GDM1 (cell line): ENCODE measurements around the gene NEU3.
"Not testable (repeated sequence)": the region's sequence is repeated elsewhere in the genome, so short reads cannot be mapped to it uniquely, and the experiment has no call there.

Experiments
- DNase-seq: peaks from one replicate; lab custom pipeline; 2025; lab: John Stamatoyannopoulos, UW

Gene NEU3, protein sequence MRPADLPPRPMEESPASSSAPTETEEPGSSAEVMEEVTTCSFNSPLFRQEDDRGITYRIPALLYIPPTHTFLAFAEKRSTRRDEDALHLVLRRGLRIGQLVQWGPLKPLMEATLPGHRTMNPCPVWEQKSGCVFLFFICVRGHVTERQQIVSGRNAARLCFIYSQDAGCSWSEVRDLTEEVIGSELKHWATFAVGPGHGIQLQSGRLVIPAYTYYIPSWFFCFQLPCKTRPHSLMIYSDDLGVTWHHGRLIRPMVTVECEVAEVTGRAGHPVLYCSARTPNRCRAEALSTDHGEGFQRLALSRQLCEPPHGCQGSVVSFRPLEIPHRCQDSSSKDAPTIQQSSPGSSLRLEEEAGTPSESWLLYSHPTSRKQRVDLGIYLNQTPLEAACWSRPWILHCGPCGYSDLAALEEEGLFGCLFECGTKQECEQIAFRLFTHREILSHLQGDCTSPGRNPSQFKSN

GRCh38 chr11:74988541-74989259, at the start of gene NEU3:
TSS of gene NEU3 (plus strand) at chr11:74988933. CDS start at chr11:74989061, 128 bp downstream.
- DNase-seq: peak; percentile 78

- no peak for DNase-seq
Measured at GRCh38 chr11:74941492-74941891, 47.2 kb upstream of the NEU3 start.

GRCh38 chr11:74942073-74942759, 46.5 kb upstream of the NEU3 start:
- DNase-seq: no peak

GRCh38 chr11:74948546-74948897, 40.2 kb upstream of the NEU3 start:
- no peak for DNase-seq

GRCh38 chr11:74948898-74949752, 39.6 kb upstream of the NEU3 start, which contains the start of the genes SPCS2 and XRRA1:
TSS of gene SPCS2 (plus strand) at chr11:74949266. CDS start at chr11:74949286, 20 bp downstream.
TSS of gene XRRA1 (minus strand) at chr11:74949091. CDS start at chr11:74940878, 8,213 bp downstream.
- DNase-seq: peak; percentile 97

- no peak for DNase-seq
Measured at GRCh38 chr11:74949753-74950137, 39.0 kb upstream of the NEU3 start.

DNA sequence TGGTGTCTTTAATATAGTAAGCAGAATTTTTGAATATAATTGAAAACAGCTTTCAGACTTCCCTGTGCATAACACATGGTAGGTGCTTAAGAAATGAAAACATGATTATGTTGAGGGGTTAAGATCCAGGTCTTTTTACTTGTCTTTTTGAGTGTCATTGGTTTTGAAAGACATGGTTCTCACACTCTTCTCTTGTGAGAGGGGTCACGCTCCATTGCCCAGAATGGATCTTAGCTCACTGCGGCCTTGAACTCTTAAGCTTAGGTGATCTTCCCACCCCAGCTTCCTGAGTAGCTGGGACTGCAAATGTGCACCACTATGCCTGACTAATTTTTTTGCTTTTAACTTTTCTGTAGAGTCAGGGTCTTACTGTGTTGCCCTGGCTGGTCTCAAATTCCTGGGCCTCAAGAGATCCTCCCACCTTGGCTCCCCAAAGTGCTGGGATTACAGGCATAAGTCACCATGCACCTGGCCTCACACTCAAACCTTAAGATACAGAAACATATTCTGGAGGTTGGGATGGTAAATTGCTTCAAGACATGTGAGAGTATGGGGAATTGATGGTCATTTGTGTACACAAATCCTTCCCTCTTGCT, 38.3 kb upstream of the NEU3 start:
- no peak for DNase-seq

GRCh38 chr11:74951226-74951625, 37.5 kb upstream of the NEU3 start:
- DNase-seq: no peak

GRCh38 chr11:74952752-74953151, 36.0 kb upstream of the NEU3 start:
- no peak for DNase-seq

DNA sequence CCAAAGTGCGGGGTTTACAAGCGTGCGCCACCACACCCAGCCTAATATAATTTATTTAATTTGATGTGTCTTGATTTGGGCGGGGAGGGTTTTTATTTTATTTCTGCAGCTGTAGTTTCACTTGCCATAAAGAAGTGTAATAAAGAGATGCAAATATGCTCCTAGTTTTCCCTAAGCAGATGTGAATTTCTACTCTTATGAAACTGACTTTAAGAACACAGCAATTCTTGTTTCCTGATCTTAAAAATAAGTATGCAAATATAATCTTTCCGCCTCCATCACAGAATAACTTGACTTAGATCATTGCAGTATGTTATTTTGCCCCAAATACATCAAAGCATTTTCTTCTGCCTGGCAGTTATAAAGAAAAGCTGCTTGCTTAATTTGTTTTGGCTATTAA, 35.3 kb upstream of the NEU3 start:
- DNase-seq: no peak

- DNase-seq: no peak
Measured at GRCh38 chr11:74954199-74954598, 34.5 kb upstream of the NEU3 start.

- DNase-seq: no peak
Measured at GRCh38 chr11:74956397-74957015, 32.2 kb upstream of the NEU3 start.

- DNase-seq: no peak
Measured at GRCh38 chr11:74957937-74958629, 30.6 kb upstream of the NEU3 start.

- DNase-seq: not testable (repeated sequence)
Measured at GRCh38 chr11:74960128-74960527, 28.6 kb upstream of the NEU3 start.

GRCh38 chr11:74966651-74967050, 22.1 kb upstream of the NEU3 start:
- DNase-seq: no peak

- no peak for DNase-seq
Measured at GRCh38 chr11:74970852-74971395, 17.8 kb upstream of the NEU3 start.

DNA sequence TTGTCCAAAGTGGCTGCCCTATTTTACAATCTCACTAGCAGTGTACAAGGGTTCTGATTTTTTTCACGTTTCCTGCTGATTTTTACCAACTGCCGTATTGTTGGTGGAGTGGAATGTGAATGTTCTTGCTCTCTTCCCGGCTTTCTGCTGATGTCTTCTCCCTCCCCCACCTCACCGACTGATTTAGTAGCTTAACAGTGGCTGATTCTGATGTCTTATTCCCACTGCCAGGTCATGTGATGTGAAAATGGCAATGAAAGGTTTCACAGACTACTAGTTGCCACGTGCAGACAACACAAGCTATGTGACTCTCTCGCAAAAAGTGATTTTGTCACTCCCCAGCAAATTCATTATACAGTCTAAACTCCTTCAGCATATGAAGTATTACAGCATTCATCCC, 17.3 kb upstream of the NEU3 start:
- no peak for DNase-seq

- no peak for DNase-seq
Measured at GRCh38 chr11:74978041-74978440, 10.7 kb upstream of the NEU3 start.

- DNase-seq: peak; percentile 9
Measured at GRCh38 chr11:74980634-74981033, 8.1 kb upstream of the NEU3 start.

- DNase-seq: no peak
Measured at GRCh38 chr11:74981888-74982287, 6.8 kb upstream of the NEU3 start.
